HG02884 (cell line): ENCODE data around the gene PIBF1.
A peak's percentile ranks its signal among the peaks of the same experiment; 100 is the strongest.

Experiments used
- ATAC-seq: cut with Tn5 transposase; IDR thresholded peaks from one replicate; pipeline ENCODE4 v1.9.1; 2021; ENCODE audit warnings: mild to moderate bottlenecking, moderate library complexity; ENCODE audit not compliant: unreplicated experiment

Gene PIBF1

DNA sequence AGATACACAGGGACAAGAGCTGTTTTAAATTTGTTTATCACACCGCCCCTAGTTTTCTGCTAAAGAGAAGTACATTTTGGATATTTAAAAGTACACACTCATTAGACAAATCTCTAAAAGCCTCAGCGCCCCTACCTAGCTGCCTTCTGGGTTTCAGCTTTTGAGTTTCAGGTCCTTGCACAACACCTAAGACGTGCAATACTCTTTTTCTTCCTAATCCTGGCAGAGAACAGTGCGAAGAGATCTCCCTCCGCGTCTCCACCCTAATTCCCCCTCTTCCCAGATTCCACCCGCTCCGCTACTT lies 276.5 kb downstream of the PIBF1 start:
- ATAC-seq: peak; percentile 18

DNA sequence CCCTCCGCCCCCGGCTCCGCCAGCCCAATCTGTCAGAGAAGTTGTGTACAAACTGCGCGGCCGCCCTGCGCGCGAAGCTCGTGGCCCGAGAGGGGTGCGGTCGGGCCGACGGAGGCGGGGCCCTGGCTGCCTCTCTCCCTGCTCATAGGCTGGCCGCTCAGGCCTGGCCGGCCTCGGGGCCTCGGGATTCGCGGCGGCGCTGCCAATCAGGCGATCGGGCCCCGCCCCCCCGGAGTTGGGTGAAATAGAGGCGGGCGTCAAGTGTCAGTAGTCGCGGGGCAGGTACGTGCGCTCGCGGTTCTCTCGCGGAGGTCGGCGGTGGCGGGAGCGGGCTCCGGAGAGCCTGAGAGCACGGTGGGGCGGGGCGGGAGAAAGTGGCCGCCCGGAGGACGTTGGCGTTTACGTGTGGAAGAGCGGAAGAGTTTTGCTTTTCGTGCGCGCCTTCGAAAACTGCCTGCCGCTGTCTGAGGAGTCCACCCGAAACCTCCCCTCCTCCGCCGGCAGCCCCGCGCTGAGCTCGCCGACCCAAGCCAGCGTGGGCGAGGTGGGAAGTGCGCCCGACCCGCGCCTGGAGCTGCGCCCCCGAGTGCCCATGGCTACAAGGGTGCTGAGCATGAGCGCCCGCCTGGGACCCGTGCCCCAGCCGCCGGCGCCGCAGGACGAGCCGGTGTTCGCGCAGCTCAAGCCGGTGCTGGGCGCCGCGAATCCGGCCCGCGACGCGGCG lies 277.0 kb downstream of the PIBF1 start, which contains the start of gene KLF5:
Gene KLF5, plus strand, starts transcription at position 270 of the 724 bp plus-strand sequence. Its CDS starts 323 bp downstream, at position 593.
- peak; percentile 93 for ATAC-seq

DNA sequence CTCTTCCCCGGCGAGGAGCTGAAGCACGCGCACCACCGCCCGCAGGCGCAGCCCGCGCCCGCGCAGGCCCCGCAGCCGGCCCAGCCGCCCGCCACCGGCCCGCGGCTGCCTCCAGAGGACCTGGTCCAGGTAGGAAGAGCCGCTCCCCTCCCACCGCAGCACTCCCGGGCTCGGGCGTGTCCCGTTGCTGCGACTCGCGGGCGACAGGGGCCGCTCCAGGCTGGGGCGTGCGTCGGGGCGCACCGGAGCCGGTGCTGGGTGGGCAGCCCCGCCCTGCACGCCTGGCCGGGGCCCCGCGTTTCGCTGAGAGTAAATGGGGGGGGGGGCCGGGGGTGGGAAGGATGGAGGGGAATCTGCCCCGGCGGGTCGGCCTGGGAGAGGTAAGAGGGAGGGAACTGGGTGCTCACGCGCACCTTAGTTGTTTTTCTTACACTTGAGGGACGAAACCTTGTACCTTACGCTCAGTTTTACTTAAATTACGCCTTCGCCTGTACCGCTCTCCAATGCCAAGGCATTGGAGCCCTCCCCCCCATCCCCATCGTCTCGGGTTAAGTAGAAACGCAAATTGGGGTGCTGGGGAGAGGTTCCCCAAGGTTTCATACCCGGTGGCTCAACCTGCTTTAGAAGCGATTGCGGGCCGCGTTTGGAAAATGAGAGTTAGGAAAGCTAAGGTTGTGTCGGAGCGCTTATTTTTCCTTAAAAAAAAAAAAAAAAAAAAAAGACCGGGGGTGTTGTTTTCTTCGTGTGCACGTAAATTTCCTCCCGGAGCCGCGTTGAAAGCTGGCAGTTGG lies 277.7 kb downstream of the PIBF1 start:
- peak; percentile 30 for ATAC-seq

DNA sequence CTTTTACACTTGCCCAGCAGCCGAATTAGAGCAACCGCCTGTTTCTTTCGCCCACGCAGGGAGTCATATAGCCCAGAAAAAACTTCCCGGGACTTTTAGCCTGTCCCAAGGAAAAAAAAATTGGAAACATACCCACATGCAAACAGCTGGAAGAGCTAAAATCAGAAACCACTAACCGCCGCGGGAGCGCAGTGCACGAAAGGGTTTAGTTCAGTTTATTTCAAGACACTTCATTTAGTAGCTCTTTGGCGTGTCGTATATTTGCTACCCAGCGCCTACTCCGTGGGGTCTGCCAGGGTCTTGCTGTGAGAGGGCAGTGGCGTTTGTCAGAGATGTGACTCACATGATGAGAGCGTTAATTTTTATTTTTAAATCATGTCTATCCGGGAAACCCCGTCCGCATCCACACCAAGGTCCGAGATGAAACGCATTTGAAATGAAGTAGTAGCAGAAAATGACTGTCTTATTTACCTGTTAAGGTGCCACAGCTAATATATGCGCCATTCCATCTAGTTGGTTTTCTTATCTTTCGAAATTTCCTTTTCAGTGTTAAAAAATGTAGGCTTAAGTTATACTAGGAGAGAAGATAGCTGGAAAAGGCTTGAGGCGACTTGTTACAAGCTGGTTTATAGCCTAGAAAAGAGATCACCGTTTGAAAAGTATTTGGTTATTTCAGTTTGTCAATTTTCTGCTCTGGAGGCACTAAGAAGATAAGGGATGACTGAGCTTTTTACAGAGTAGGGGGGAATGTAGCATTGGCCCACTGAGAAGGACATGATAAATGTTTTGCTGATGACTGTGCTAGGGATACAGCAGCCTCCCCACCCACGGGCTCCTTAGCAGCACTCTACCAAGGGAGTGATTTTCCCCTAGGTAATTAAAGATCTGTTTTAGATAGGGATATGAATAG lies 278.6 kb downstream of the PIBF1 start:
- ATAC-seq: no peak

DNA sequence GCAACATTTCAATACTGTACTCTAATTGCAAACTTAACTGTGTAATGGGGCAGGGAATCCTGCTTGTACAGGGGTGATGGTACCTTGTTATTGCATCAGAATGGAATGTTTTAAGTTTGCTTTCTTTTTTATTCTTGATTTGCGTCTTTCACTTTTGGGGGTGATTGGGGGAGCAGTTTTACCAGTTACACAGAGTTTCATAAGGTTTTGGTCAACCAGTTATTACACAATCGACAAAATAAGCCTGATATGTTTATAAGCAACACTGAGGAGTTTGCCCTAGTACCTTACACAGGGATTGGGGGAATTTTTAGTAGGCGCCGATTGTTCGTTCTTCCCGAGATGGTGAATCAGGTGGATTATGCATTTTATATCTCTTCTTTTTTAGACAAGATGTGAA lies 279.5 kb downstream of the PIBF1 start:
- no peak for ATAC-seq

DNA sequence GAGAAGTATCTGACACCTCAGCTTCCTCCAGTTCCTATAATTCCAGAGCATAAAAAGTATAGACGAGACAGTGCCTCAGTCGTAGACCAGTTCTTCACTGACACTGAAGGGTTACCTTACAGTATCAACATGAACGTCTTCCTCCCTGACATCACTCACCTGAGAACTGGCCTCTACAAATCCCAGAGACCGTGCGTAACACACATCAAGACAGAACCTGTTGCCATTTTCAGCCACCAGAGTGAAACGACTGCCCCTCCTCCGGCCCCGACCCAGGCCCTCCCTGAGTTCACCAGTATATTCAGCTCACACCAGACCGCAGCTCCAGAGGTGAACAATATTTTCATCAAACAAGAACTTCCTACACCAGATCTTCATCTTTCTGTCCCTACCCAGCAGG lies 279.9 kb downstream of the PIBF1 start:
- ATAC-seq: no peak

DNA sequence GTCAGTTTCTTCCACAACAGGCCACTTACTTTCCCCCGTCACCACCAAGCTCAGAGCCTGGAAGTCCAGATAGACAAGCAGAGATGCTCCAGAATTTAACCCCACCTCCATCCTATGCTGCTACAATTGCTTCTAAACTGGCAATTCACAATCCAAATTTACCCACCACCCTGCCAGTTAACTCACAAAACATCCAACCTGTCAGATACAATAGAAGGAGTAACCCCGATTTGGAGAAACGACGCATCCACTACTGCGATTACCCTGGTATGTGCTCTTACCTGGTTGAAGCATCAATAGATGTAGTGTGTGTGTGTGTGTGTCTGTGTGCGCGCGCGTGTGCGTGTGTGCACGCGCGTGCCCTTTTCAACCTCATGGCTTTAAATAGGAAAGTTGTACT lies 280.5 kb downstream of the PIBF1 start:
- ATAC-seq: no peak

DNA sequence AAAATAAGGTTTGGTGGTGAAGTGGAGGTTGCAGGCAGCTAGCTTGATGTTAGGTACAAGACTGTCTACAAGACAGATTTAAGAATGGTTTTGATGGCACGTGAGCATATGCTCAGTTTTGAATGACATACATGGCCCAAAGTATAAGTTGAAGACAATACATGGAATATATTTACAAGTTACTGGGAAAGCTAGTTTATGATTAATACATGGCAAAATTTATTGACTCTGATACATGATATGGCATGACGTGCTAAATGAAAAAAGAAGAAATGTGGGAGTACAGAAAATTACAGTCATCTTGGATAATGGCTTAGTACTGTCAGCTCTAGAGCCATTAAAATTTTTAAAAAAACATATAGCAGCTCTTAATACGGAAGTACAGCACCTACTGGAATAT lies 281.2 kb downstream of the PIBF1 start:
- no peak for ATAC-seq

DNA sequence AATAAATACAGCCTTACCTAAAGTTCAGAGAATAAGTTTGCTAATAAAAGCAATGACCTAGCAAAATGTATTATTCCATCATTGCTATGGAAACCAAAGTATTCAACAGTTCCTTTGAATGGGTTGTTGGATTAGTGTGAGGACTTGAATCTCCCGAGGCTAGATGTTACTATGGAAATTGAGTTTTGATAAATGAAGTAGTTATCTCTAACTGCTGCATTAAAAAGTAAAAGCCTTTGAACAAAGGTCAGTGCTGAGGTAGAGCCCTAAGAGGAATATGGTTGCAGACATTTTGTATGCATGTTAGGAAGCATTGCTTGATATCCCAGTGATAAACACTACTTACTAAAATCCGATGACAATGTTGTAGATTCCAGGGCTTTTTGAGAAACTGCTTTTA lies 283.1 kb downstream of the PIBF1 start:
- ATAC-seq: no peak

DNA sequence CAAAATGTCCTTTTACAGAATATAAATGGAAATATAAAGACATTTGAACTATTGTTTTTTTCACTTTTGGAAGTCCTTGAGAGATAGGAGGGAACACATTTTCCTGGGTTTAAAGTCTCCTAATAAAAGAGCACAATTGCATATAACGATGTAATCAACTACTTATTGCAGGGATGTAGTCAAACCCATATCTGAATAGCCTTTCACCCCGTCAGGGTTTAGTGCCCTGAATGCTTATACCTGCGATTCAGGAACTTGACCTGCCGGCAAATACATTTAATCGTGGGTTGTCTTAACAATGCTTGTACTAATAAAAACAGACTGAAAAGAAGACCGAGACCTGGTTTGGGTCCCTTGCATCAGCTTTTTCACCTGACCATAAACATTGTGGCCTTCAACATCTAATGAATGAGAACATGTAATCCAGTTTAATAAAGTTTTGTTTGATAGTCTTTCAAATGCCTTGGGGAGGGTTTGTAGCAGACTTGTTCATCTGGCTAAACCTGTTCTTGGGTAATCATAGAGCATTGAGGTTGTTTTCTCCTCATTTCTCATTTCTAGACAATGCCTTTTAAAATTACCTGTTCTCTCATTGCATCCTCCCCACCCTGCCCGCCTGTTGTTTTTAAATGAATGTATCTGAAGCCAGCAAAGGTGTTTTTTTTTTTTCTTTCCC lies 283.9 kb downstream of the PIBF1 start:
- no peak for ATAC-seq
